Measurements from ENCODE around the gene ATXN1.

DNA sequence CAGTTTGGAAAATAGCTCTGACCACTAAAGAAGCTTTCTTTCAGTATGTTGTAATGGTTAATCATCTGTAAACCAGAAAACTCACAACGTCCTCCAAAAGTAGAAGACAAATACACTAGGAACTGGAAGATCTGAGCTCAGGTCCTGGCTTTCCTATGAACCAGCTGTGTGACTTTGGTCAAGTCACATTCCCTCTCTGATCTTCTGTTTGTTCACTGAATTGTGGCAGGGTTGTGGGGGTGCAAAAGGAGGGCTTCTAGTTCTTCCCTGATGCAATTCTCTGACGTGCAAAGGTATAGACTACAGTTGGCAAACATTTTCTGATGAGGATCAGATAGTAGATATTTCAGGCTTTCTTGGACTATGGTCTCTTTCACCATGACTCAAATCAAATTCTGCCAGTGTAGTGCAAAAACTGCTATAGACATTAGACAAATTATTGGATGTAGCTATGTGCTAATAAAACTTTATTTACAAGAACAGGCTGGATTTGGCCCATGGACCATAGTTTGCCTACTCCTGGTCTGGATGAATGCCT lies 44.9 kb downstream of the ATXN1 start:
- TF ChIP-seq, protein P1, sequence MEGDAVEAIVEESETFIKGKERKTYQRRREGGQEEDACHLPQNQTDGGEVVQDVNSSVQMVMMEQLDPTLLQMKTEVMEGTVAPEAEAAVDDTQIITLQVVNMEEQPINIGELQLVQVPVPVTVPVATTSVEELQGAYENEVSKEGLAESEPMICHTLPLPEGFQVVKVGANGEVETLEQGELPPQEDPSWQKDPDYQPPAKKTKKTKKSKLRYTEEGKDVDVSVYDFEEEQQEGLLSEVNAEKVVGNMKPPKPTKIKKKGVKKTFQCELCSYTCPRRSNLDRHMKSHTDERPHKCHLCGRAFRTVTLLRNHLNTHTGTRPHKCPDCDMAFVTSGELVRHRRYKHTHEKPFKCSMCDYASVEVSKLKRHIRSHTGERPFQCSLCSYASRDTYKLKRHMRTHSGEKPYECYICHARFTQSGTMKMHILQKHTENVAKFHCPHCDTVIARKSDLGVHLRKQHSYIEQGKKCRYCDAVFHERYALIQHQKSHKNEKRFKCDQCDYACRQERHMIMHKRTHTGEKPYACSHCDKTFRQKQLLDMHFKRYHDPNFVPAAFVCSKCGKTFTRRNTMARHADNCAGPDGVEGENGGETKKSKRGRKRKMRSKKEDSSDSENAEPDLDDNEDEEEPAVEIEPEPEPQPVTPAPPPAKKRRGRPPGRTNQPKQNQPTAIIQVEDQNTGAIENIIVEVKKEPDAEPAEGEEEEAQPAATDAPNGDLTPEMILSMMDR (IDR thresholded peaks at IDR 0.05): no peak
- TF ChIP-seq POLR2A (IDR thresholded peaks at IDR 0.05): no peak
- TF ChIP-seq EP300 (IDR thresholded peaks at IDR 0.05): no peak
